Measurements from ENCODE around the gene CBX1. TPM values are rescaled to one million over a fixed set of nuclear protein-coding genes. Genes with fewer than 3 reads are reported as not detected.

Gene CBX1
- total and polyA plus RNA-seq, 2 of the 13 experiments (the other 11 are each of a cell fraction or from before 2014, with no cell fraction given): 17.8 to 108 TPM

- TF ChIP-seq DMTF1 (CRISPR knock-in tag; IDR thresholded peaks at IDR 0.05) (no peak), ZNF724P (CRISPR knock-in tag; IDR thresholded peaks at IDR 0.05; ENCODE audit: borderline replicate concordance) (no peak), EEA1 (CRISPR knock-in tag; IDR thresholded peaks at IDR 0.05; ENCODE audit: borderline replicate concordance) (no peak), ZNF792 (CRISPR knock-in tag; IDR thresholded peaks at IDR 0.05) (no peak), ZNF598 (CRISPR knock-in tag; IDR thresholded peaks at IDR 0.05; ENCODE audit: borderline replicate concordance) (no peak; the same call in 1 of the 2 replicates), TAF1 (CRISPR knock-in tag; IDR thresholded peaks at IDR 0.05) (no peak; the same call in 1 of the 2 replicates), ADNP (CRISPR knock-in tag; IDR thresholded peaks at IDR 0.05) (peak; percentile 65; the same call in 1 of the 2 replicates), TBL1XR1 (IDR thresholded peaks at IDR 0.05; ENCODE audit: borderline replicate concordance, low read length, partially characterized antibody) (no peak), NR2C2 (CRISPR knock-in tag; IDR thresholded peaks at IDR 0.05; ENCODE audit: borderline replicate concordance) (no peak; the same call in 1 of the 2 replicates), GMEB2 (CRISPR knock-in tag; IDR thresholded peaks at IDR 0.05; ENCODE audit: low read depth) (no peak), HNF1A (IDR thresholded peaks at IDR 0.05; ENCODE audit: low read depth) (no peak), HNF1A (CRISPR knock-in tag; IDR thresholded peaks at IDR 0.05; ENCODE audit: borderline replicate concordance) (no peak), BCLAF1 (IDR thresholded peaks at IDR 0.05) (no peak)
Observed at GRCh38 chr17:48024149-48025039, 76.9 kb downstream of the CBX1 start (continued).
